GM18867 (cell line): ENCODE measurements around the gene SH2D4B.
A peak's percentile ranks its signal among the peaks of the same experiment; 100 is the strongest.

ENCODE experiments used
- ATAC-seq: cut with Tn5 transposase; IDR thresholded peaks from one replicate; pipeline ENCODE4 v1.9.1; 2021; ENCODE audit warnings: mild to moderate bottlenecking, moderate library complexity; ENCODE audit not compliant: unreplicated experiment

Gene SH2D4B

GRCh38 chr10:80503584-80504157 is 34.0 kb upstream of the SH2D4B start:
- ATAC-seq, result no peak

- no peak for ATAC-seq
Observed at GRCh38 chr10:80504158-80504811, 33.4 kb upstream of the SH2D4B start.

GRCh38 chr10:80504897-80505465 is 32.7 kb upstream of the SH2D4B start:
- ATAC-seq, result no peak

- no peak for ATAC-seq
Observed at GRCh38 chr10:80506189-80506575, 31.5 kb upstream of the SH2D4B start.

GRCh38 chr10:80506836-80507487 is 30.7 kb upstream of the SH2D4B start:
- ATAC-seq, result no peak

- ATAC-seq, result no peak
Observed at GRCh38 chr10:80509108-80509402, 28.6 kb upstream of the SH2D4B start.

- no peak for ATAC-seq
Observed at GRCh38 chr10:80509403-80510161, 28.1 kb upstream of the SH2D4B start.

GRCh38 chr10:80512031-80512526 is 25.6 kb upstream of the SH2D4B start:
- no peak for ATAC-seq

- no peak for ATAC-seq
Observed at GRCh38 chr10:80513106-80513505, 24.6 kb upstream of the SH2D4B start.

GRCh38 chr10:80515511-80515910 is 22.2 kb upstream of the SH2D4B start:
- no peak for ATAC-seq

GRCh38 chr10:80515941-80516340 is 21.8 kb upstream of the SH2D4B start:
- no peak for ATAC-seq

GRCh38 chr10:80516506-80517075 is 21.1 kb upstream of the SH2D4B start:
- ATAC-seq, result no peak

GRCh38 chr10:80517416-80518142 is 20.1 kb upstream of the SH2D4B start:
- ATAC-seq, result no peak

GRCh38 chr10:80518143-80518806 is 19.4 kb upstream of the SH2D4B start:
- peak; percentile 54 for ATAC-seq

- ATAC-seq, result peak; percentile 18
Observed at GRCh38 chr10:80518807-80519360, 18.8 kb upstream of the SH2D4B start.

- no peak for ATAC-seq
Observed at GRCh38 chr10:80519936-80520650, 17.6 kb upstream of the SH2D4B start.

GRCh38 chr10:80520661-80521470 is 16.8 kb upstream of the SH2D4B start:
- no peak for ATAC-seq

- no peak for ATAC-seq
Observed at GRCh38 chr10:80522756-80523363, 14.8 kb upstream of the SH2D4B start.
